Astrocyte (in vitro differentiated cells and primary cell): ENCODE results near the gene CHST15. TPM values are rescaled to one million over a fixed set of nuclear protein-coding genes. Genes with fewer than 3 reads are reported as not detected.
A peak's percentile ranks its signal among the peaks of the same experiment; 100 is the strongest.

Experiments used
- DNase-seq: peaks from one replicate; pipeline ENCODE4 v3.0.0-alpha.2; 2010; ENCODE audit warnings: low read depth
- FAIRE-seq: peaks from 2 replicates; lab custom pipeline; 2011; peaks lifted over from hg19 to GRCh38; lab: Jason Lieb, UNC
- H2AFZ ChIP-seq: 2 replicates; pipeline ENCODE4 v1.6.0; 2012; ENCODE audit warnings: low read depth, low read length, inconsistent platforms
- H3K27ac ChIP-seq: 2 replicates; pipeline ENCODE4 v1.5.1; 2011; ENCODE audit warnings: low read depth, low read length, inconsistent platforms
- H3K27me3 ChIP-seq: 2 replicates; pipeline ENCODE4 v1.6.0; 2011; ENCODE audit warnings: low read length, inconsistent platforms; ENCODE audit not compliant: insufficient read depth
- H3K36me3 ChIP-seq: 2 replicates; pipeline ENCODE4 v1.5.1; 2011; ENCODE audit warnings: low read length, inconsistent platforms; ENCODE audit not compliant: insufficient read depth
- H3K4me1 ChIP-seq: 2 replicates; pipeline ENCODE4 v1.5.1; 2011; ENCODE audit warnings: low read length, inconsistent platforms; ENCODE audit not compliant: insufficient read depth
- H3K4me2 ChIP-seq: 2 replicates; pipeline ENCODE4 v1.6.0; 2012; ENCODE audit warnings: low read length, inconsistent platforms
- H3K4me3 ChIP-seq: 2 replicates; pipeline ENCODE4 v1.5.1; 2011; ENCODE audit warnings: low read depth, mild to moderate bottlenecking, low read length, inconsistent platforms; ENCODE audit not compliant: insufficient read depth
- H3K79me2 ChIP-seq: 2 replicates; pipeline ENCODE4 v1.6.0; 2012; ENCODE audit warnings: mild to moderate bottlenecking, low read length, inconsistent platforms; ENCODE audit not compliant: insufficient read depth
- H3K9ac ChIP-seq: 2 replicates; pipeline ENCODE4 v1.6.0; 2012; ENCODE audit warnings: mild to moderate bottlenecking, low read length, inconsistent platforms
- H3K9me3 ChIP-seq: 2 replicates; pipeline ENCODE4 v1.5.1; 2012; ENCODE audit warnings: low read depth, mild to moderate bottlenecking, low read length, inconsistent platforms; ENCODE audit not compliant: insufficient read depth
- H4K20me1 ChIP-seq: 2 replicates; pipeline ENCODE4 v1.6.0; 2012; ENCODE audit warnings: low read length, inconsistent platforms; ENCODE audit not compliant: insufficient read depth
- H3K27ac Mint-ChIP-seq: one replicate; pipeline ENCODE4 v1.8.0; 2021; ENCODE audit warnings: mild to moderate bottlenecking, mixed read lengths; ENCODE audit not compliant: unreplicated experiment
- H3K27me3 Mint-ChIP-seq: one replicate; pipeline ENCODE4 v1.8.0; 2021; ENCODE audit warnings: low read depth, mixed read lengths; ENCODE audit not compliant: unreplicated experiment
- H3K36me3 Mint-ChIP-seq: one replicate; pipeline ENCODE4 v1.8.0; 2021; ENCODE audit warnings: low read depth, mixed read lengths; ENCODE audit not compliant: unreplicated experiment
- H3K4me1 Mint-ChIP-seq: one replicate; pipeline ENCODE4 v1.8.0; 2021; ENCODE audit warnings: low read depth, mixed read lengths; ENCODE audit not compliant: unreplicated experiment
- H3K4me3 Mint-ChIP-seq: one replicate; pipeline ENCODE4 v1.8.0; 2021; ENCODE audit warnings: mild to moderate bottlenecking, moderate library complexity, mixed read lengths; ENCODE audit not compliant: unreplicated experiment
- H3K9me3 Mint-ChIP-seq: one replicate; pipeline ENCODE4 v1.8.0; 2021; ENCODE audit warnings: mild to moderate bottlenecking, mixed read lengths; ENCODE audit not compliant: unreplicated experiment
- CTCF ChIP-seq: IDR thresholded peaks from 2 replicates; pipeline ENCODE4 v1.5.1; 2011; ENCODE audit warnings: low read depth, mild to moderate bottlenecking, inconsistent platforms, low read length, moderate library complexity; ENCODE audit not compliant: insufficient read depth
- EZH2 ChIP-seq: IDR thresholded peaks from 2 replicates; pipeline ENCODE4 v1.6.1; 2012; ENCODE audit warnings: mild to moderate bottlenecking, low read length, inconsistent platforms; ENCODE audit not compliant: insufficient read depth
- total RNA-seq: library from RNA; stranded (reverse); gene quantifications from 2 replicates; pipeline ENCODE4 v1.2.1, GENCODE V29; 2021

Gene CHST15
- total RNA-seq, 1 donor from 2014 or later, result 20.6 TPM

- Histone ChIP-seq H4K20me1 (peaks cover 31% of the 10 kb centered on the region), H3K27me3 (peaks cover 3% of the 10 kb centered on the region), H3K36me3 (no peaks in the 10 kb centered on the region), H3K27ac (no peak overlapping the region), H3K9ac (no peak overlapping the region), H3K4me2 (no peak overlapping the region), H2AFZ (no peak overlapping the region), H3K9me3 (no peaks in the 10 kb centered on the region), H3K4me3 (no peak overlapping the region), H3K4me1 (no peaks in the 10 kb centered on the region), H3K79me2 (no peaks in the 10 kb centered on the region)
- no peak for DNase-seq
- Mint-ChIP-seq H3K4me3 (no peak overlapping the region), H3K4me1 (peaks cover 2% of the 10 kb centered on the region), H3K36me3 (peaks cover 11% of the 10 kb centered on the region), H3K9me3 (no peaks in the 10 kb centered on the region), H3K27ac (no peak overlapping the region), H3K27me3 (peaks cover 6% of the 10 kb centered on the region)
- TF ChIP-seq CTCF, result no peak
- FAIRE-seq, result no peak
Observed at GRCh38 chr10:124057601-124058000, 35.8 kb downstream of the CHST15 start.

GRCh38 chr10:124056337-124056980 lies 36.9 kb downstream of the CHST15 start:
- DNase-seq (no peak), FAIRE-seq (no peak)
- H3K4me1 Mint-ChIP-seq, result peaks cover 2% of the 10 kb centered on the region
- no peak for TF ChIP-seq EZH2
- no peak for TF ChIP-seq CTCF
- no peak overlapping the region for H3K27ac Mint-ChIP-seq
- peaks cover 6% of the 10 kb centered on the region for H3K27me3 Mint-ChIP-seq
- no peak overlapping the region for H3K4me3 Mint-ChIP-seq
- Histone ChIP-seq H3K79me2 (no peaks in the 10 kb centered on the region), H3K4me1 (no peaks in the 10 kb centered on the region), H3K4me2 (no peak overlapping the region), H2AFZ (no peak overlapping the region), H3K27me3 (peaks cover 3% of the 10 kb centered on the region), H3K4me3 (no peak overlapping the region), H3K27ac (no peak overlapping the region), H3K36me3 (no peaks in the 10 kb centered on the region), H4K20me1 (peaks cover 26% of the 10 kb centered on the region), H3K9ac (no peak overlapping the region), H3K9me3 (no peaks in the 10 kb centered on the region)
- peaks cover 11% of the 10 kb centered on the region for H3K36me3 Mint-ChIP-seq
- H3K9me3 Mint-ChIP-seq, result no peaks in the 10 kb centered on the region

GRCh38 chr10:124053971-124054370 lies 39.4 kb downstream of the CHST15 start:
- Histone ChIP-seq H3K4me3 (no peak overlapping the region), H3K9ac (no peak overlapping the region), H3K79me2 (no peaks in the 10 kb centered on the region), H2AFZ (no peak overlapping the region), H3K27ac (no peak overlapping the region), H3K4me2 (no peak overlapping the region), H3K27me3 (no peaks in the 10 kb centered on the region), H3K36me3 (no peaks in the 10 kb centered on the region), H3K9me3 (no peaks in the 10 kb centered on the region), H3K4me1 (no peaks in the 10 kb centered on the region), H4K20me1 (peaks cover 21% of the 10 kb centered on the region)
- H3K4me3 Mint-ChIP-seq, result peak overlapping the region; percentile 45
- H3K9me3 Mint-ChIP-seq, result no peaks in the 10 kb centered on the region
- FAIRE-seq (no peak), DNase-seq (no peak)
- peaks cover 8% of the 10 kb centered on the region for H3K4me1 Mint-ChIP-seq
- H3K27ac Mint-ChIP-seq, result no peak overlapping the region
- TF ChIP-seq EZH2, result no peak
- TF ChIP-seq CTCF, result no peak
- H3K36me3 Mint-ChIP-seq, result peaks cover 7% of the 10 kb centered on the region
- H3K27me3 Mint-ChIP-seq, result peaks cover 2% of the 10 kb centered on the region
